ENCODE data around the gene PROX1.

PROX1 gene

DNA sequence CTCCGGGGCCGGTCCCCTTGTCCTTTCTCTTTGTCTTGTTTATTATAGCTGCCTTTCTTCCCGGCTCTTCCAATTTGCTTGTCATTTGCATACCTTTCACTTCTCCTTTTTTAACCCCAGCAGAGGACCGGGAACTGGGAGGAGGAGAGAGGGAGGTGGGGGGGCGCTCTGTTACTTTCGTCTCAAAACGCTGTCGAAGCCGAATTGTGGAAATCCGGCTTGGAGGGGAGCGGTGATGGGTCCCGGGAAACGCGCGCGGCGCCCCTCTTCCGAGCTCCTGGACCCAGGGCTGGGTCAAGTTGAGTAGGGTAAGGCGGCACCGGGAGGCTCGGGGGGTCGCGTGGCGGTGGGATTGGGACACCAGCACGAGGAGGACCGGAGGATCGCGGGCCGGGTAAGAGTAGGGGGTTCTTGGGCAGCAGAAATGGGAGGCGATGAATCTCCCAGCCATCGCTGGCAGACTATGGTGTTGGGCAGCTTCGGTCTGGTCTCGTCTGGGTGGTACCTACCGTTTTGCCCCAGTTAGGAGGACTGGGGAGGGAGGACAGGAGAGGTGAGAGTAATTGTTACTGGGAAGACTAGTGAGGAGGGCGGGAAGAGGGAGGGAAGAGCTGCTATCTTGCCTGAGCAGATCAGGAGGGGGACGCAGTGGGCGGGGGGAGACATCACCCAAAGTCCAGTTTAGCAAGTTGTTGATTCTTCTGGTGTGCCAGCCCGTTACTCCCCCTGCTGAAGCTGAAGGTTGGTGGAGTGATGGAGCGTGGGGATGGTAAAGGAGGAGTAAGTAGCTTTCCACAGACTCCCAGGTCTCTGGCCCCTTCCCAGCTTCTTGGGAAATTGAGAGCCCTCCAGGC, 1.5 kb downstream of the PROX1 start:
- Histone ChIP-seq H3K27ac (ENCODE audit: low read length) (no peak overlapping the region), H4K20me1 (ENCODE audit: insufficient read depth, low read length) (no peaks in the 10 kb centered on the region), H3K9me3 (ENCODE audit: insufficient read depth, low read length, severe bottlenecking) (no peaks in the 10 kb centered on the region), H3K4me1 (ENCODE audit: insufficient read depth, low read length) (peaks cover 11% of the 10 kb centered on the region; the same call in 1 of the 2 replicates), H3K36me3 (ENCODE audit: insufficient read depth, low read length) (no peaks in the 10 kb centered on the region), H3K4me3 (ENCODE audit: low read depth in 1 of 2, low read length in 2 of 2) (no peak overlapping the region), H3K27me3 (ENCODE audit: insufficient read depth, low read length, poor library complexity) (no peaks in the 10 kb centered on the region), H2AFZ (ENCODE audit: low read depth, low read length) (no peak overlapping the region), H3K9ac (ENCODE audit: low read depth, low read length) (no peak overlapping the region), H3K4me2 (ENCODE audit: insufficient read depth, low read length) (no peak overlapping the region), H3K79me2 (ENCODE audit: insufficient read depth, low read length) (no peaks in the 10 kb centered on the region)
- no peak for ATAC-seq (ENCODE audit: insufficient read depth, low read depth)
- no peak for DNase-seq
- no peak for TF ChIP-seq EZH2 (IDR thresholded peaks at IDR 0.05; ENCODE audit: borderline replicate concordance, low read depth, low read length, severe bottlenecking)
- TF ChIP-seq, protein P1, sequence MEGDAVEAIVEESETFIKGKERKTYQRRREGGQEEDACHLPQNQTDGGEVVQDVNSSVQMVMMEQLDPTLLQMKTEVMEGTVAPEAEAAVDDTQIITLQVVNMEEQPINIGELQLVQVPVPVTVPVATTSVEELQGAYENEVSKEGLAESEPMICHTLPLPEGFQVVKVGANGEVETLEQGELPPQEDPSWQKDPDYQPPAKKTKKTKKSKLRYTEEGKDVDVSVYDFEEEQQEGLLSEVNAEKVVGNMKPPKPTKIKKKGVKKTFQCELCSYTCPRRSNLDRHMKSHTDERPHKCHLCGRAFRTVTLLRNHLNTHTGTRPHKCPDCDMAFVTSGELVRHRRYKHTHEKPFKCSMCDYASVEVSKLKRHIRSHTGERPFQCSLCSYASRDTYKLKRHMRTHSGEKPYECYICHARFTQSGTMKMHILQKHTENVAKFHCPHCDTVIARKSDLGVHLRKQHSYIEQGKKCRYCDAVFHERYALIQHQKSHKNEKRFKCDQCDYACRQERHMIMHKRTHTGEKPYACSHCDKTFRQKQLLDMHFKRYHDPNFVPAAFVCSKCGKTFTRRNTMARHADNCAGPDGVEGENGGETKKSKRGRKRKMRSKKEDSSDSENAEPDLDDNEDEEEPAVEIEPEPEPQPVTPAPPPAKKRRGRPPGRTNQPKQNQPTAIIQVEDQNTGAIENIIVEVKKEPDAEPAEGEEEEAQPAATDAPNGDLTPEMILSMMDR (IDR thresholded peaks at IDR 0.05; ENCODE audit: borderline replicate concordance, extremely low read depth, low read length, poor library complexity, severe bottlenecking), result no peak

DNA sequence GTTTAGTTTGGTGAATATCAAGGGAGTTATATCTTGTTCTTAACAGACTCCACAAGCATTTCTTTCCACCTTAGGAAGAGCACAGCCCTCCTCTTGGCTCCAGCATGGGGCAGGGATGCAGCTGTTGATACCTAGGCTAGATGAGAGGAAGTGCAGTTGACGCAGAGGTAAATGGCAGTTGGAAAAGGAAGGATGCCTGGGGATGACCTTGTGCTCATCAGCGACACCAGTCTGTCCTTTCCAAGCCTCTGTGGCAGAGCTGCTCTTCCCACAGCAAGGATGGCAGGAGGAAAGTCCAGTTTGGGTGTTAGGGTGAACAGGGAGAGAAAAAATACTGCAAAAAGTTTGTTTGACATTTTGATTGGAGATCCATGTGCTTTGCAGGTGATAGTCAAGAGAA, 6.2 kb downstream of the PROX1 start:
- DNase-seq (no peak), ATAC-seq (ENCODE audit: insufficient read depth, low read depth) (no peak)
- Histone ChIP-seq H3K36me3 (ENCODE audit: insufficient read depth, low read length) (no peaks in the 10 kb centered on the region), H3K4me1 (ENCODE audit: insufficient read depth, low read length) (no peaks in the 10 kb centered on the region), H3K79me2 (ENCODE audit: insufficient read depth, low read length) (no peaks in the 10 kb centered on the region), H4K20me1 (ENCODE audit: insufficient read depth, low read length) (no peaks in the 10 kb centered on the region), H3K4me2 (ENCODE audit: insufficient read depth, low read length) (no peak overlapping the region), H3K4me3 (ENCODE audit: low read depth in 1 of 2, low read length in 2 of 2) (no peak overlapping the region), H3K27me3 (ENCODE audit: insufficient read depth, low read length, poor library complexity) (no peaks in the 10 kb centered on the region), H3K9ac (ENCODE audit: low read depth, low read length) (no peak overlapping the region), H3K9me3 (ENCODE audit: insufficient read depth, low read length, severe bottlenecking) (no peaks in the 10 kb centered on the region), H2AFZ (ENCODE audit: low read depth, low read length) (no peak overlapping the region), H3K27ac (ENCODE audit: low read length) (no peak overlapping the region)
- TF ChIP-seq, protein P1 (IDR thresholded peaks at IDR 0.05; ENCODE audit: borderline replicate concordance, extremely low read depth, low read length, poor library complexity, severe bottlenecking), result no peak
- TF ChIP-seq EZH2 (IDR thresholded peaks at IDR 0.05; ENCODE audit: borderline replicate concordance, low read depth, low read length, severe bottlenecking), result no peak

DNA sequence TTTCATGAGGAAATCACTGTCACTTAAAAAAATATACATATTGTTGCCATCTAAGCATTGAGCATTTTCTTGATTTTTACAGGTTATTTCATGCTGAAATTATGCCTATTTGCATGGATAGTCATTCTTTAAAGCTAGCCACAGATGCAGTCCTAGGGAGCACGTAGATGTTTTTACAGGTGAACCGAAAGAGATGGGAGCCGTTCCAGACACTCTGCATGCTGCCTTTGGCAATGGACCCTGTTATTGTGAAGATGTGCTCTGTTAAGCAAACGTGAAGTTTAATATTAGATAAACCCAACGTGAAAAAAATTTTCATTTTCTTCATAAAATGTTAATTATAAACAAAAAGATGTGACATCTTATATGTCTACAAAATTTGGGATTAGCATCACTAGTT, 7.1 kb downstream of the PROX1 start:
- H3K4me2 ChIP-seq (ENCODE audit: insufficient read depth, low read length), result no peak overlapping the region
- no peaks in the 10 kb centered on the region for H3K9me3 ChIP-seq (ENCODE audit: insufficient read depth, low read length, severe bottlenecking)
- H3K4me3 ChIP-seq (ENCODE audit: low read depth in 1 of 2, low read length in 2 of 2), result no peak overlapping the region
- H3K9ac ChIP-seq (ENCODE audit: low read depth, low read length), result no peak overlapping the region
- no peaks in the 10 kb centered on the region for H3K79me2 ChIP-seq (ENCODE audit: insufficient read depth, low read length)
- DNase-seq (no peak), ATAC-seq (ENCODE audit: insufficient read depth, low read depth) (no peak)
- H2AFZ ChIP-seq (ENCODE audit: low read depth, low read length), result no peak overlapping the region
- no peaks in the 10 kb centered on the region for H4K20me1 ChIP-seq (ENCODE audit: insufficient read depth, low read length)
- no peaks in the 10 kb centered on the region for H3K27me3 ChIP-seq (ENCODE audit: insufficient read depth, low read length, poor library complexity)
- H3K36me3 ChIP-seq (ENCODE audit: insufficient read depth, low read length), result no peaks in the 10 kb centered on the region
- no peak overlapping the region for H3K27ac ChIP-seq (ENCODE audit: low read length)
- no peaks in the 10 kb centered on the region for H3K4me1 ChIP-seq (ENCODE audit: insufficient read depth, low read length)
- TF ChIP-seq, protein P1 (IDR thresholded peaks at IDR 0.05; ENCODE audit: borderline replicate concordance, extremely low read depth, low read length, poor library complexity, severe bottlenecking), result no peak
- no peak for TF ChIP-seq EZH2 (IDR thresholded peaks at IDR 0.05; ENCODE audit: borderline replicate concordance, low read depth, low read length, severe bottlenecking)

All from DND-41 (cell line).